H9 (cell line): ENCODE measurements around the gene CDC42EP3. TPM values are rescaled to one million over a fixed set of nuclear protein-coding genes. Genes with fewer than 3 reads are reported as not detected.

ENCODE experiments used
- DNase-seq: peaks from one replicate; pipeline ENCODE4 v3.0.0-alpha.2; 2017
- H2AFZ ChIP-seq: one replicate; pipeline ENCODE4 v1.6.1; 2013; ENCODE audit warnings: mild to moderate bottlenecking, low read length, control low read depth, moderate library complexity
- H2AK5ac ChIP-seq: 2 replicates; pipeline ENCODE4 v1.6.1; 2013; ENCODE audit warnings: low read length, control low read depth, mixed read lengths; ENCODE audit not compliant: insufficient read length
- H2BK120ac ChIP-seq: one replicate; pipeline ENCODE4 v1.6.1; 2013; ENCODE audit warnings: low read depth, mild to moderate bottlenecking, low read length, control low read depth, inconsistent platforms; ENCODE audit not compliant: poor library complexity, severe bottlenecking
- H2BK12ac ChIP-seq: 2 replicates; pipeline ENCODE4 v1.6.1; 2013; ENCODE audit warnings: low read length, control low read depth, mixed read lengths, low read depth; ENCODE audit not compliant: insufficient read length
- H2BK15ac ChIP-seq: 2 replicates; pipeline ENCODE4 v1.6.1; 2013; ENCODE audit warnings: low read depth, low read length, control low read depth
- H2BK20ac ChIP-seq: one replicate; pipeline ENCODE4 v1.6.1; 2013; ENCODE audit warnings: low read depth, mild to moderate bottlenecking, low read length, control low read depth, inconsistent platforms; ENCODE audit not compliant: poor library complexity, severe bottlenecking
- H2BK5ac ChIP-seq: 2 replicates; pipeline ENCODE4 v1.6.1; 2013; ENCODE audit warnings: low read length, control low read depth, mixed read lengths; ENCODE audit not compliant: insufficient read length
- H3K14ac ChIP-seq: 2 replicates; pipeline ENCODE4 v1.6.1; 2013; ENCODE audit warnings: low read length, control low read depth; ENCODE audit not compliant: insufficient read depth
- H3K18ac ChIP-seq: 2 replicates; pipeline ENCODE4 v1.6.1; 2013; ENCODE audit warnings: low read depth, mild to moderate bottlenecking, mixed read lengths, low read length, control low read depth; ENCODE audit not compliant: insufficient read length
- H3K23ac ChIP-seq: 2 replicates; pipeline ENCODE4 v1.6.1; 2013; ENCODE audit warnings: low read length, control low read depth, mixed read lengths, low read depth; ENCODE audit not compliant: insufficient read length
- H3K23me2 ChIP-seq: 2 replicates; pipeline ENCODE4 v1.6.1; 2013; ENCODE audit warnings: low read depth, mild to moderate bottlenecking, mixed read lengths, low read length, control low read depth; ENCODE audit not compliant: insufficient read length, poor library complexity, severe bottlenecking
- H3K27ac ChIP-seq: 2 replicates; pipeline ENCODE4 v1.5.1; 2013; ENCODE audit warnings: low read length, control low read depth, mixed read lengths, low read depth; ENCODE audit not compliant: insufficient read length
- H3K27me3 ChIP-seq: 2 replicates; pipeline ENCODE4 v1.6.1; 2013; ENCODE audit warnings: low read length, control low read depth, inconsistent platforms; ENCODE audit not compliant: insufficient read depth
- H3K4ac ChIP-seq: 2 replicates; pipeline ENCODE4 v1.6.1; 2013; ENCODE audit warnings: low read depth, mild to moderate bottlenecking, control low read depth, inconsistent platforms, low read length, moderate library complexity
- H3K4me1 ChIP-seq: 2 replicates; pipeline ENCODE4 v1.6.1; 2013; ENCODE audit warnings: low read length, control low read depth, inconsistent platforms; ENCODE audit not compliant: insufficient read depth
- H3K4me2 ChIP-seq: 2 replicates; pipeline ENCODE4 v1.6.1; 2013; ENCODE audit warnings: low read length, control low read depth, mixed read lengths; ENCODE audit not compliant: insufficient read length, insufficient read depth
- H3K56ac ChIP-seq: 2 replicates; pipeline ENCODE4 v1.6.1; 2013; ENCODE audit warnings: low read depth, mild to moderate bottlenecking, mixed read lengths, low read length, control low read depth; ENCODE audit not compliant: insufficient read length
- H3K79me1 ChIP-seq: 2 replicates; pipeline ENCODE4 v1.6.1; 2013; ENCODE audit warnings: low read depth, mild to moderate bottlenecking, moderate library complexity, low read length, control low read depth, inconsistent platforms; ENCODE audit not compliant: insufficient read depth, poor library complexity, severe bottlenecking
- H3K79me2 ChIP-seq: 2 replicates; pipeline ENCODE4 v1.6.1; 2013; ENCODE audit warnings: low read length, control low read depth, inconsistent platforms; ENCODE audit not compliant: insufficient read depth
- H3K9ac ChIP-seq: 2 replicates; pipeline ENCODE4 v1.6.1; 2013; ENCODE audit warnings: low read length, control low read depth, mixed read lengths; ENCODE audit not compliant: insufficient read length; ENCODE audit errors: extremely low read depth
- H3K9me3 ChIP-seq: one replicate; pipeline ENCODE4 v1.6.1; 2013; ENCODE audit warnings: low read depth, low read length, inconsistent platforms; ENCODE audit not compliant: control insufficient read depth
- H3T11ph ChIP-seq: one replicate; pipeline ENCODE4 v1.6.1; 2013; ENCODE audit warnings: mild to moderate bottlenecking, low read length, control low read depth, inconsistent platforms
- H4K20me1 ChIP-seq: one replicate; pipeline ENCODE4 v1.6.1; 2013; ENCODE audit not compliant: control insufficient read depth, insufficient read length, insufficient read depth
- H4K5ac ChIP-seq: 2 replicates; pipeline ENCODE4 v1.6.1; 2013; ENCODE audit warnings: low read depth, mild to moderate bottlenecking, mixed read lengths, low read length, control low read depth; ENCODE audit not compliant: insufficient read length
- H4K8ac ChIP-seq: replicated peaks from 2 replicates; pipeline ENCODE4 v1.6.1; 2013; ENCODE audit warnings: low read length, control low read depth, mixed read lengths, low read depth; ENCODE audit not compliant: insufficient read length
- H4K91ac ChIP-seq: 2 replicates; pipeline ENCODE4 v1.6.1; 2013; ENCODE audit warnings: low read depth, mild to moderate bottlenecking, moderate library complexity, mixed read lengths, low read length, control low read depth; ENCODE audit not compliant: insufficient read length
- H3K27ac Mint-ChIP-seq, 3 experiments: 2 replicates in 2 of 3; 3 replicates in 1 of 3; pipeline ENCODE4 v1.8.0; 2020 to 2021; ENCODE audit warnings: mixed read lengths in 3 of 3, mild to moderate bottlenecking in 1 of 3, moderate library complexity in 1 of 3
- H3K27me3 Mint-ChIP-seq: 2 replicates; pipeline ENCODE4 v1.8.0; 2021; ENCODE audit warnings: low read depth, mild to moderate bottlenecking, moderate library complexity, mixed read lengths
- H3K36me3 Mint-ChIP-seq, 3 experiments: 2 replicates in 2 of 3; 3 replicates in 1 of 3; pipeline ENCODE4 v1.8.0; 2020 to 2021; ENCODE audit warnings: low read depth in 3 of 3, mixed read lengths in 3 of 3; ENCODE audit not compliant: insufficient read depth in 1 of 3
- H3K4me1 Mint-ChIP-seq, 2 experiments: 2 replicates each; pipeline ENCODE4 v1.8.0; 2020; ENCODE audit warnings: mixed read lengths in 2 of 2
- H3K4me3 Mint-ChIP-seq, 2 experiments: 2 replicates in 1 of 2; 3 replicates in 1 of 2; pipeline ENCODE4 v1.8.0; 2020 to 2021; ENCODE audit warnings: mild to moderate bottlenecking in 2 of 2, mixed read lengths in 2 of 2, moderate library complexity in 1 of 2
- H3K9me3 Mint-ChIP-seq, 2 experiments: 2 replicates in 1 of 2; 3 replicates in 1 of 2; pipeline ENCODE4 v1.8.0; 2020; ENCODE audit warnings: mild to moderate bottlenecking in 2 of 2, mixed read lengths in 2 of 2, moderate library complexity in 1 of 2
- WGBS: extraction: QIAGEN DNeasy Blood & Tissue Kit; methylation state at CpG from one replicate; pipeline ENCODE4 v1.1.7; 2013; ENCODE audit warnings: missing lambda C conversion rate, low lambda C conversion rate, mixed read lengths; ENCODE audit not compliant: insufficient read length; ENCODE audit errors: extremely low coverage; 5-methylcytosine and 5-hydroxymethylcytosine counted together
- total RNA-seq: library from RNA; stranded (reverse); gene quantifications from 2 replicates; pipeline ENCODE4 v1.2.1, GENCODE V29; 2021
- TF ChIP-seq, protein P1 (sequence below): fragments of 200-600 bp; sonication (generic); conservative IDR thresholded peaks from 3 replicates; pipeline ENCODE4 v1.8.0; 2021; ENCODE audit warnings: antibody characterized with exemption, mild to moderate bottlenecking

Gene CDC42EP3
- total RNA-seq, 1 experiment from 2014 or later, result 61.5 TPM

GRCh38 chr2:37720533-37721200 lies 49.2 kb upstream of the CDC42EP3 start:
- no peaks in the 10 kb centered on the region for H3K23me2 ChIP-seq
- no peak overlapping the region for H2BK120ac ChIP-seq
- no peak overlapping the region for H2BK20ac ChIP-seq
- no peak overlapping the region for H4K8ac ChIP-seq
- H2AK5ac ChIP-seq, result no peak overlapping the region
- H3K4me2 ChIP-seq, result no peak overlapping the region
- H3T11ph ChIP-seq, result no peak overlapping the region
- H3K4me1 ChIP-seq, result no peaks in the 10 kb centered on the region
- no peak overlapping the region for H2BK5ac ChIP-seq
- Mint-ChIP-seq H3K9me3 (peaks cover 27 to 31% of the 10 kb centered on the region in 2 experiments), H3K4me3 (no peak overlapping the region), H3K27ac (no peak overlapping the region), H3K27me3 (no peaks in the 10 kb centered on the region; the same call in none of the 2 replicates), H3K36me3 (peaks cover 7 to 26% (median 11%) of the 10 kb centered on the region in 3 experiments), H3K4me1 (no peaks in the 10 kb centered on the region)
- no peak overlapping the region for H4K91ac ChIP-seq
- H3K18ac ChIP-seq, result no peak overlapping the region
- no peak for DNase-seq
- no peak overlapping the region for H3K4ac ChIP-seq
- no CpG with 5 or more reads among the region's 6 CpGs for WGBS
- H3K23ac ChIP-seq, result no peak overlapping the region
- H3K56ac ChIP-seq, result no peak overlapping the region
- H4K5ac ChIP-seq, result no peak overlapping the region
- H2AFZ ChIP-seq, result no peak overlapping the region
- no peak overlapping the region for H3K14ac ChIP-seq
- H2BK12ac ChIP-seq, result no peak overlapping the region
- no peaks in the 10 kb centered on the region for H4K20me1 ChIP-seq
- H3K9me3 ChIP-seq, result no peaks in the 10 kb centered on the region
- no peak overlapping the region for H3K27ac ChIP-seq
- H3K79me2 ChIP-seq, result no peaks in the 10 kb centered on the region
- no peaks in the 10 kb centered on the region for H3K27me3 ChIP-seq
- no peak overlapping the region for H3K9ac ChIP-seq
- no peak overlapping the region for H2BK15ac ChIP-seq
- no peaks in the 10 kb centered on the region for H3K79me1 ChIP-seq
- TF ChIP-seq, protein P1, sequence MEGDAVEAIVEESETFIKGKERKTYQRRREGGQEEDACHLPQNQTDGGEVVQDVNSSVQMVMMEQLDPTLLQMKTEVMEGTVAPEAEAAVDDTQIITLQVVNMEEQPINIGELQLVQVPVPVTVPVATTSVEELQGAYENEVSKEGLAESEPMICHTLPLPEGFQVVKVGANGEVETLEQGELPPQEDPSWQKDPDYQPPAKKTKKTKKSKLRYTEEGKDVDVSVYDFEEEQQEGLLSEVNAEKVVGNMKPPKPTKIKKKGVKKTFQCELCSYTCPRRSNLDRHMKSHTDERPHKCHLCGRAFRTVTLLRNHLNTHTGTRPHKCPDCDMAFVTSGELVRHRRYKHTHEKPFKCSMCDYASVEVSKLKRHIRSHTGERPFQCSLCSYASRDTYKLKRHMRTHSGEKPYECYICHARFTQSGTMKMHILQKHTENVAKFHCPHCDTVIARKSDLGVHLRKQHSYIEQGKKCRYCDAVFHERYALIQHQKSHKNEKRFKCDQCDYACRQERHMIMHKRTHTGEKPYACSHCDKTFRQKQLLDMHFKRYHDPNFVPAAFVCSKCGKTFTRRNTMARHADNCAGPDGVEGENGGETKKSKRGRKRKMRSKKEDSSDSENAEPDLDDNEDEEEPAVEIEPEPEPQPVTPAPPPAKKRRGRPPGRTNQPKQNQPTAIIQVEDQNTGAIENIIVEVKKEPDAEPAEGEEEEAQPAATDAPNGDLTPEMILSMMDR, result no peak
